Measurements from ENCODE around the gene DNAJC11.
"Not testable (repeated sequence)": the region's sequence is repeated elsewhere in the genome, so short reads cannot be mapped to it uniquely, and the experiment has no call there.

Gene DNAJC11

GRCh38 chr1:6695868-6696267 lies 5.7 kb downstream of the DNAJC11 start:
- no peak for DNase-seq

- DNase-seq: no peak
Measured at GRCh38 chr1:6694121-6694713, 7.4 kb downstream of the DNAJC11 start.

- DNase-seq: no peak
Measured at GRCh38 chr1:6692956-6693355, 8.7 kb downstream of the DNAJC11 start.

GRCh38 chr1:6691507-6691906 lies 10.1 kb downstream of the DNAJC11 start:
- DNase-seq: no peak

GRCh38 chr1:6690186-6690585 lies 11.4 kb downstream of the DNAJC11 start:
- DNase-seq: no peak

- no peak for DNase-seq
Measured at GRCh38 chr1:6688757-6689156, 12.9 kb downstream of the DNAJC11 start.

- DNase-seq: no peak
Measured at GRCh38 chr1:6688001-6688400, 13.6 kb downstream of the DNAJC11 start.

GRCh38 chr1:6686294-6686693 lies 15.3 kb downstream of the DNAJC11 start:
- no peak for DNase-seq

GRCh38 chr1:6685381-6685780 lies 16.2 kb downstream of the DNAJC11 start:
- no peak for DNase-seq

- peak; percentile 25 for DNase-seq
Measured at GRCh38 chr1:6683434-6683833, 18.2 kb downstream of the DNAJC11 start.

- no peak for DNase-seq
Measured at GRCh38 chr1:6675941-6676340, 25.7 kb downstream of the DNAJC11 start.

- no peak for DNase-seq
Measured at GRCh38 chr1:6674771-6675170, 26.8 kb downstream of the DNAJC11 start.

GRCh38 chr1:6673816-6674398 lies 27.7 kb downstream of the DNAJC11 start:
- no peak for DNase-seq

GRCh38 chr1:6672558-6672957 lies 29.1 kb downstream of the DNAJC11 start:
- no peak for DNase-seq

GRCh38 chr1:6668503-6668902 lies 33.1 kb downstream of the DNAJC11 start:
- DNase-seq: no peak

GRCh38 chr1:6667139-6667538 lies 34.5 kb downstream of the DNAJC11 start:
- no peak for DNase-seq

GRCh38 chr1:6666696-6667095 lies 34.9 kb downstream of the DNAJC11 start:
- DNase-seq: no peak

- not testable (repeated sequence) for DNase-seq
Measured at GRCh38 chr1:6662468-6662867, 39.1 kb downstream of the DNAJC11 start.

- no peak for DNase-seq
Measured at GRCh38 chr1:6660415-6661049, 41.1 kb downstream of the DNAJC11 start.

- no peak for DNase-seq
Measured at GRCh38 chr1:6658359-6659060, 43.1 kb downstream of the DNAJC11 start.

GRCh38 chr1:6657138-6657537 lies 44.5 kb downstream of the DNAJC11 start:
- DNase-seq: no peak

GRCh38 chr1:6653436-6654290 lies 48.0 kb downstream of the DNAJC11 start:
- DNase-seq: no peak

- DNase-seq: no peak
Measured at GRCh38 chr1:6652986-6653385, 48.6 kb downstream of the DNAJC11 start.

All from activated CD4-positive, alpha-beta T cell treated with anti-CD3 and anti-CD28 coated beads for 48 hours (primary cell).